Spleen (tissue), 13 donors: ENCODE measurements around the gene PXT1. TPM values are rescaled to one million over a fixed set of nuclear protein-coding genes. Genes with fewer than 3 reads are reported as not detected.
A peak's percentile ranks its signal among the peaks of the same experiment; 100 is the strongest.

Experiments used
- DNase-seq: peaks from one replicate; pipeline ENCODE4 v3.0.0-alpha.2; 2020
- H3K27ac ChIP-seq, 8 donors: fragments of 200-600 bp; sonication (generic) in 7 of 8; 1 replicate in 4 of 8; 2 replicates in 4 of 8; pipeline versions ENCODE4 v1.5.0 to v1.8.0; 2016 to 2021; ENCODE audit warnings: inconsistent platforms in 4 of 8, mild to moderate bottlenecking in 4 of 8, moderate library complexity in 1 of 8
- H3K27me3 ChIP-seq, 7 donors: fragments of 200-600 bp; sonication (generic) in 6 of 7; replicated peaks in 1 of 7; 1 replicate in 4 of 7; 2 replicates in 3 of 7; pipeline versions ENCODE4 v1.5.0 to v1.8.0; 2016 to 2021; ENCODE audit warnings: inconsistent platforms in 3 of 7, mild to moderate bottlenecking in 1 of 7
- H3K36me3 ChIP-seq, 6 donors: fragments of 200-600 bp; sonication (generic) in 5 of 6; 1 replicate in 4 of 6; 2 replicates in 2 of 6; pipeline versions ENCODE4 v1.5.0 to v1.8.0; 2016 to 2021; ENCODE audit warnings: inconsistent platforms in 2 of 6
- H3K4me1 ChIP-seq, 6 donors: fragments of 200-600 bp; sonication (generic) in 5 of 6; 1 replicate in 3 of 6; 2 replicates in 3 of 6; pipeline versions ENCODE4 v1.5.0 to v1.8.0; 2016 to 2021; ENCODE audit warnings: inconsistent platforms in 3 of 6
- H3K4me3 ChIP-seq, 8 donors: fragments of 200-600 bp; sonication (generic) in 7 of 8; 1 replicate in 4 of 8; 2 replicates in 4 of 8; pipeline versions ENCODE4 v1.5.0 to v1.8.0; 2016 to 2021; ENCODE audit warnings: inconsistent platforms in 4 of 8, mild to moderate bottlenecking in 4 of 8, moderate library complexity in 2 of 8
- H3K9me3 ChIP-seq, 8 donors: fragments of 200-600 bp; sonication (generic) in 7 of 8; 1 replicate in 4 of 8; 2 replicates in 4 of 8; pipeline versions ENCODE4 v1.5.0 to v1.8.0; 2016 to 2021; ENCODE audit warnings: inconsistent platforms in 4 of 8
- CTCF ChIP-seq, 11 experiments: fragments of 200-600 bp in 7 of 11; fragments of 450-650 bp in 4 of 11; sonication (generic) in 4 of 11; IDR thresholded peaks in 8 of 11; conservative IDR thresholded peaks in 3 of 11; 1 replicate in 7 of 11; 2 replicates in 4 of 11; pipeline versions ENCODE4 v1.4.0 to v1.8.0; 2016 to 2021; ENCODE audit warnings: antibody characterized with exemption in 11 of 11, inconsistent platforms in 4 of 11, mild to moderate bottlenecking in 1 of 11
- POLR2A ChIP-seq, 3 donors: fragments of 450-650 bp; IDR thresholded peaks; one replicate each; pipeline ENCODE4 v1.5.1; 2017; ENCODE audit warnings: antibody characterized with exemption in 3 of 3, mild to moderate bottlenecking in 1 of 3
- POLR2AphosphoS5 ChIP-seq, 3 donors: sonication (generic); formaldehyde crosslinking; IDR thresholded peaks; one replicate each; pipeline ENCODE4 v1.5.1; 2017; ENCODE audit warnings: antibody characterized with exemption in 3 of 3
- WGBS, 5 donors: extraction: QIAGEN DNeasy Blood & Tissue Kit in 3 of 5; methylation state at CpG; one replicate each; pipeline versions ENCODE4 v1.1.5 to v1.1.7; 2013 to 2018; 5-methylcytosine and 5-hydroxymethylcytosine counted together
- intact Hi-C: fragments of 100-400 bp; cut with DNase I; formaldehyde crosslinking; loops from one replicate; pipeline ENCODE4 v1.15.0; 2023; ENCODE audit warnings: low total_unique reads
- long read RNA-seq, 2 donors: transcript quantifications; one replicate each; lab custom pipeline, GENCODE V29; 2026
- polyA plus RNA-seq, 3 donors: library from polyadenylated mRNA; stranded (reverse); fragments of 200-250 nt; gene quantifications; one replicate each; pipeline ENCODE4 v1.2.1, GENCODE V29; 2013
- total RNA-seq, 7 donors: library from RNA; depleted of rRNA in 3 of 7; stranded (reverse); fragments of >200 nt in 3 of 7; fragmentation: NEBNext Ultra II Directional in 4 of 7; extraction: Animal tissue kit (Norgen Biotek cat#: 25700) in 4 of 7; gene quantifications; one replicate each; pipeline versions ENCODE4 v1.1.0 to v1.2.1, GENCODE V29; 2016 to 2021
- donor health status: healthy with polysubstance abuse.
- donor health status: DM: no; HTN: no; CAD: no; lungs with moderate emphysema.
- donor health status: DM: no; HTN: no; CAD: no.
- donor health status: Bipolar disorder and iron deficiency.
- donor health status: healthy.
- donor health status: DM: no; HTN: no; CAD: no.
- donor health status: DM: yes; HTN: yes; CAD: no.

The PXT1 gene
- under 1 TPM in 1 of 7 donors, not detected in 6; 0.49 TPM for total RNA-seq
- polyA plus RNA-seq = not detected
- long read RNA-seq, donor 1 = 0 reads
- long read RNA-seq, donor 2 = 0 reads

GRCh38 chr6:36442671-36443470, at the start of gene PXT1, which contains the start of gene KCTD20:
Gene PXT1 (minus strand): TSS chr6:36442854. CDS start chr6:36426082, 16,772 bp downstream.
Gene KCTD20 (plus strand): TSS chr6:36443000. CDS start chr6:36470098, 27,098 bp downstream.
- no peaks in the 10 kb centered on the region for H3K36me3 ChIP-seq
- no peaks in the 10 kb centered on the region for H3K27me3 ChIP-seq
- TF ChIP-seq CTCF (IDR thresholded peaks at IDR 0.05 in 8 of 11, conservative IDR thresholded peaks at IDR 0.05 in 3 of 11) = no peak
- TF ChIP-seq POLR2A (IDR thresholded peaks at IDR 0.05) = peak in 2 of 3 donors; percentile 63 to 83
- TF ChIP-seq POLR2AphosphoS5 (IDR thresholded peaks at IDR 0.05) = peak; percentile 88 to 91 (median 91)
- peak within 1 kb of the TSS; percentile 88 to 98 (median 98) for H3K27ac ChIP-seq
- no peaks in the 10 kb centered on the region for H3K9me3 ChIP-seq
- intact Hi-C loops = no loop called here
- WGBS, 5 donors = 0 to 1% (median 0%) methylated on average over 40 to 91 of the region's 91 CpGs
- DNase-seq = peak; percentile 98
- H3K4me3 ChIP-seq = peak within 1 kb of the TSS; percentile 70 to 96 (median 86)
- peaks cover 35 to 71% (median 48%) of the 10 kb centered on the region in 6 donors for H3K4me1 ChIP-seq

GRCh38 chr6:36492092-36492491, 49.4 kb upstream of the PXT1 start:
- peaks cover 3 to 90% (median 49%) of the 10 kb centered on the region in 6 donors for H3K36me3 ChIP-seq

GRCh38 chr6:36491378-36491965, 48.8 kb upstream of the PXT1 start:
- Histone ChIP-seq H3K27me3 (no peaks in the 10 kb centered on the region), H3K4me3 (no peak overlapping the region), H3K4me1 (peaks cover 0 to 31% (median 8%) of the 10 kb centered on the region in 6 donors), H3K9me3 (no peaks in the 10 kb centered on the region), H3K36me3 (peaks cover 3 to 90% (median 49%) of the 10 kb centered on the region in 6 donors), H3K27ac (peak overlapping the region in 1 of 8 donors; percentile 78)
- no peak for DNase-seq
- TF ChIP-seq POLR2A (IDR thresholded peaks at IDR 0.05) = no peak
- WGBS, 5 donors = 93 to 97% (median 93%) methylated on average over 7 of the region's 7 CpGs
- intact Hi-C loops = no loop called here

More at GRCh38 chr6:36492092-36492491, 49.4 kb upstream of the PXT1 start:
- peaks cover 0 to 31% (median 8%) of the 10 kb centered on the region in 6 donors for H3K4me1 ChIP-seq
- no peaks in the 10 kb centered on the region for H3K27me3 ChIP-seq
- H3K4me3 ChIP-seq = no peak overlapping the region
- H3K9me3 ChIP-seq = no peaks in the 10 kb centered on the region
- 91 to 95% (median 94%) methylated on average over 4 of the region's 4 CpGs for WGBS, 5 donors
- peak overlapping the region in 3 of 8 donors; percentile 78 to 86 (median 80) for H3K27ac ChIP-seq
- intact Hi-C loops = no loop called here
- TF ChIP-seq POLR2AphosphoS5 (IDR thresholded peaks at IDR 0.05) = no peak
- no peak for TF ChIP-seq CTCF (IDR thresholded peaks at IDR 0.05 in 8 of 11, conservative IDR thresholded peaks at IDR 0.05 in 3 of 11)
- no peak for TF ChIP-seq POLR2A (IDR thresholded peaks at IDR 0.05)
- no peak for DNase-seq

- no peaks in the 10 kb centered on the region for H3K9me3 ChIP-seq
- 89 to 94% (median 94%) methylated on average over 4 of the region's 4 CpGs for WGBS, 5 donors
- no peaks in the 10 kb centered on the region for H3K27me3 ChIP-seq
- no peak for DNase-seq
- H3K36me3 ChIP-seq = peaks cover 0 to 90% (median 48%) of the 10 kb centered on the region in 6 donors
- peaks cover 0 to 31% (median 6%) of the 10 kb centered on the region in 6 donors for H3K4me1 ChIP-seq
- intact Hi-C loops = no loop called here
- TF ChIP-seq POLR2A (IDR thresholded peaks at IDR 0.05) (no peak), POLR2AphosphoS5 (IDR thresholded peaks at IDR 0.05) (peak in 1 of 3 donors; percentile 8), CTCF (IDR thresholded peaks at IDR 0.05 in 8 of 11, conservative IDR thresholded peaks at IDR 0.05 in 3 of 11) (no peak)
- no peak overlapping the region for H3K27ac ChIP-seq
- no peak overlapping the region for H3K4me3 ChIP-seq
These were observed 46.8 kb upstream of the PXT1 start for GRCh38 chr6:36489426-36489825.
